NCI-H1105 (cell line): ENCODE measurements around the gene GPHN.
A peak's percentile ranks its signal among the peaks of the same experiment; 100 is the strongest.

Experiments
- DNase-seq: peaks from one replicate; lab custom pipeline; 2025; lab: John Stamatoyannopoulos, UW

GPHN gene

DNA sequence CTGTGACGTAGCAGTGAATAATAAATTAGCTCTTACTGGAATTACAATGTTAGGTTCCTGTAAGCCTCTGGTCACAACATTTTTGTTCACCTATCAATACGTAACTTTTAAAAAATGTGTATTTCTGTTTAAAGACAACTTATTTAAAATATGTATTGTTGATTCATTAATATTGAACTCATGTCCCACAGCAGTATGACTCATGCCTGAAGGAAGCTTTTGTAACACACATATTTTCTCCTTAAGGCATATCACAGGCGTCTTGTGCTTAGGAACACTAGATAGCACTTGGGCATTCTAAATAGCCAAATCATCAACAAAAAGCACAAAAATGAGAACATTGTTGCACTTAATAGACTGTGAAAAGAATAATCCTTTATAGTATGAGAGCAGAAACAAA lies 92.5 kb downstream of the GPHN start:
- no peak for DNase-seq

DNA sequence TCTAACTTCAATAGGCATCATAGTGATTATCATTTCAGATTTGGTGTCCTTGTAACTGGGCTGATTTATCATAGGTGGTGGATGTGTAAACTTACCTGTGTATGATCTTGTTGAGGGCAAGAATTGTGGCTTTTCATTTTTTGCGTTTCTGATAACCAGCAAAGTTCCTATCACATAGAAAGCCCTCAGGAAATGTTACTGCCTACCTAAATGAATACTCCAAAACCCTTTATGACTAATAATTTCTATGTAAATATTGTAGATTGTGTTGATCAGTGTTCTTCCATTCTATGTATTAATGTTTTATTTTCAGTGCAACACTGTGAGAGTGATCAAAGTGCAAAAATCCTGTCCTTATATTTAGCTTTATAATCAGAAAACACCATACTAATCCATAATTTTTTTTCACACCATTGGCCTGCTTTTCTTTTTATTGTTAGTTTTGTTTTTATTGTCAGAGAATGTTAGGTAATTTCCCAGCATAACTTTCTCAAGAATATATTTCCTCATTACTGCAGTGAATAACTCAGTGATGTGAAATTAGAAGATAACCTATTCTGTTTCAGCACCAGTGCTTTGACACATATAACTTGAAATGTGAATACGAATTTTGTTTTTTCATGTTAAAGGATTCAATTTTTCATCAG lies 94.1 kb downstream of the GPHN start:
- no peak for DNase-seq

- no peak for DNase-seq
Observed at GRCh38 chr14:66603945-66604344, 96.0 kb downstream of the GPHN start.

- DNase-seq, result no peak
Observed at GRCh38 chr14:66606826-66607225, 98.9 kb downstream of the GPHN start.

DNA sequence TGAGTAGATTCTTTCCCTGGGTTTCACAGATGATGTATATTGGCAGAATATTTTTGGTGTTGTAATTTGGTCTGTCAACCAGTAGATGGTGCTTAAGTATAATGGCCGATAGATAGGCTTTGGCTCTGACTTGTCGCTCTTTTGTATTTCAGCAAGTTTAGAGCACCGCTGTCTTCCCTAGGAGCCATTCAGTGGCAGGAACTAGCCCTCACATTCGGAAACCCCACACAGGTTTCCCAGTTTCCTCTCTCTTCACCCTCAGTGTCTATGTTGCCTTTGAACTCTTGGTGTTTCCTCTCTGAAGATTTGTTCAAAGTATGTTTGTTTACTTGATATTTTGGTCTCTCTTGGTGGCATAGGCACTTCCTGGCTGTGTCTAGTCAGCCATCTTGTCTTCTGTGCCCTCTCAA lies 102.2 kb downstream of the GPHN start:
- DNase-seq, result no peak

DNA sequence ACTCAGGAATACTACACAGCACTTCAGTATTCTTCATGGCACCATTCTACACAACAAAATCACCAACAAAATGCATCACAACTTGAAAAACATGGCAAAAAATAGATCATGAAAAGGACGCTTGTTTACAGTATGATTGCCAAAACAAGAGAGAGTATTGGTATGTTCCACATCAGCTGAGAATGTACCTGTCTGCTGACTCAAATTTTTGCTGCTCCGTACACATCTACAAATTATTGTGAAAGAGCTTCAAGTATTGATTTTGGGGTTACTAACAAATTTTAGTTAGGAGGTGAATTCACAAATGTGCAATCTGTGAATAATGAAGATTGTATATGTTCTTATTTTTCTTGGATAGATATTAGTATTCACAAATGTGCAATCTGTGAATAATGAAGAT lies 105.4 kb downstream of the GPHN start:
- DNase-seq, result no peak

GRCh38 chr14:66619952-66620351 lies 112.0 kb downstream of the GPHN start:
- no peak for DNase-seq

- DNase-seq, result no peak
Observed at GRCh38 chr14:66623838-66624237, 115.9 kb downstream of the GPHN start.

- DNase-seq, result peak; percentile 40
Observed at GRCh38 chr14:66624336-66624937, 116.5 kb downstream of the GPHN start.

DNA sequence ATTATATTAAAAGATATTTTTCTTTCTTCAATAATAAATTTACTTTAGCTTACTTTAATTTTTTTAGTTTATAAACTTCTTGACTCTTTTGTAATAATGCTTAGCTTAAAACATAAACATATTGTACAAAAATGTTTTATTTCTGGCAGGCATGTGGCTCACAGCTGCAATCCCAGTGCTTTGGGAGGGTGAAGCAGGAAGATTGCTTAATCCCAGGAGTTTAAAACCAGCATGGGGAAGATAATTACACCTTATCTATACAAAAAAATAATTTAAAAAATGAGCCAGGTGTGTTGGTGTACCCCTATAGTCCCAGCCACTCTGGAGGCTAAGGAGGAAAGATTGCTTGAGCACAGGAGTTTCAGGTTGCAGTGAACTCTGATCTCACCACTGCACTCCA lies 120.7 kb downstream of the GPHN start:
- DNase-seq, result no peak

GRCh38 chr14:66629499-66629898 lies 121.6 kb downstream of the GPHN start:
- DNase-seq, result no peak

DNA sequence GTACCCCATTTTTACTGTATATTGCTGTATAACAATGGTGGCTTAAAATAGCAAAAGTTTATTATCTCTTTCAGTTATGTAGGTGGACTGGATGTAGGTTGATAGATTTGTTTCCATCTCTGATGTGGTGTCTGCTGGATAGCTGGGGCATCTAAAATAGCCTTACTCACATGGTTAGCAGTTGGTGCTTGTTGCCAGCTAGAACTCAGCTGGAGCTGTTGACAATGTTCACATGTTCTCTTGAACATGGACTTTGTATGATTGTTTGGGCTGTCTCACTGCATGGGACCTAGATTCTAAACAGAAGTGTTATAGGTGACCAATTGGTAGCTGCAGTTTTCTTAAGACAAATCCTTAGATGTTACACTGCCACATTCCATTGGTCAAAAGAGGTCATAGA lies 126.9 kb downstream of the GPHN start:
- DNase-seq, result no peak

DNA sequence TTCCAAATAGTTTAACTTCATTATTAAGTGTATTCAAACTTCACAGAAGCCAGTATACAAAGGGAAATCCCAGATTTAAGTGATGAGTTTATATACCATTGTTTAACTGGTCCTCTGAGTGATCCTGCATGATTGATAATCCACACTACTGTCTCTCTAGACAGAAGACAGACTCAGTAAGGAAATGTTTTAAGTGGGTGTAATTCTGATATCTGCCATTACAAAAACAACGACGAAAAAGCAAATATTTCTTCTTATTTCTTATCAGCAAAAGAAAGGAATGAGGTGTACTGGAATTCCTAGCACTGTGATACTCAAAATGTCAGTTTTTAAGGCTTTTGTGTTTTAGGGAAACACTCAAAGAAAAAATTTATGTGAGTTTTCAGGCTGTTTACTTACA lies 127.5 kb downstream of the GPHN start:
- DNase-seq, result no peak

DNA sequence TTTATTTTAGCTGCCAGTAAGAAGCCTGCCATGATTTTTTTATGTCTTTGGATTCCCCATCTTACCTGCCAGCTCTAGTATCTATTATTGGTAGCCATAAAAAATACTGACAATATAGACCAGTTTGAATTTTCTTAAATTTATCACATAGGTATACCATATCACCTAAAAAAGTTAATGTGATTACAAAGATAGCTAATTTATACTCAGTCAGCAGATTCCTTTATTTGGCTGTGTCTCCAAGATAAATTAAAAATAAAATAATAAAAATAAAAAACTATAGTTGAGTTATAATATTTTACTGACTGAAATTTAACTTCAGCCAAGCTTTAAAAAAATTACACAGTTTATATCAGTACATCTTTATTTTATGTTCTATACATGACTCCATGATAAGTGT lies 128.3 kb downstream of the GPHN start:
- DNase-seq, result no peak

- DNase-seq, result no peak
Observed at GRCh38 chr14:66638689-66639088, 130.7 kb downstream of the GPHN start.

- DNase-seq, result no peak
Observed at GRCh38 chr14:66641861-66642635, 134.1 kb downstream of the GPHN start.

DNA sequence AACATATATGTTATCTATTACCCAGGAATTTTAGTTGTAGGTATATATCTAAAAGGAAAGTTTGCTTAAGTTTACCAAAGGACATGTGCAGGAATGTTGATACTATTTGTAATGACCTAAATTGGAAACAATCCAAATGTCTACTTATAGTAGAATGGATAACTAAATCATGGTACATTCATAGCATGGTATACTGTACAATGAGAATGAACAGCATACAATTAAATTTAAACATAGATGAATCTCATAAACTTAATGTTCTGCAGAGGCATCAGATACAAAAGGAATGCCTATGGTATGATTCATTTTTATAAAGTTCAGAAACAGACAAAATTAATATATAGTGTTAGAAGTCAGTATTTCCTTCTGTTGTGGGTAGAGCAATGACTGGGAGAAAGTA lies 135.4 kb downstream of the GPHN start:
- DNase-seq, result no peak

- no peak for DNase-seq
Observed at GRCh38 chr14:66645716-66646115, 137.8 kb downstream of the GPHN start.

GRCh38 chr14:66649498-66649897 lies 141.6 kb downstream of the GPHN start:
- DNase-seq, result no peak

DNA sequence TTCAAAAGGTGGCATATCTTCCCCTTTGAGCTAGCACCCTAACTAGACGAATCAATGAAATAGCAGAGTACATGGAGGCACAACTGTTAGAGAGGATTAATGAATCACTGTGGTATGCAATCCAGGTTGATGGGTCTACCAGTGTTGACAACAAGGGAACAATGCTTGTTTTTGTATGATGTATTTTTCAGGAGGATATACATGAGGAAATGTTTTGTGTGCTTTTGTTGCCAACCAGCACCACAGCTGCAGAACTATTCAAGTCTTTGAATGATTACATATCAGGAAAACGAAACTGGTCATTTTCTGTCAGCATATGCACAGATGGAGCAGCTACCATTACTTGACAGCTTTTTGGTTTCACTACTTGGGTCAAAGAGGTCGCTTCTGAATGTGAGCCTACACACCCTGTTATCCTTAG lies 142.6 kb downstream of the GPHN start:
- DNase-seq, result no peak

DNA sequence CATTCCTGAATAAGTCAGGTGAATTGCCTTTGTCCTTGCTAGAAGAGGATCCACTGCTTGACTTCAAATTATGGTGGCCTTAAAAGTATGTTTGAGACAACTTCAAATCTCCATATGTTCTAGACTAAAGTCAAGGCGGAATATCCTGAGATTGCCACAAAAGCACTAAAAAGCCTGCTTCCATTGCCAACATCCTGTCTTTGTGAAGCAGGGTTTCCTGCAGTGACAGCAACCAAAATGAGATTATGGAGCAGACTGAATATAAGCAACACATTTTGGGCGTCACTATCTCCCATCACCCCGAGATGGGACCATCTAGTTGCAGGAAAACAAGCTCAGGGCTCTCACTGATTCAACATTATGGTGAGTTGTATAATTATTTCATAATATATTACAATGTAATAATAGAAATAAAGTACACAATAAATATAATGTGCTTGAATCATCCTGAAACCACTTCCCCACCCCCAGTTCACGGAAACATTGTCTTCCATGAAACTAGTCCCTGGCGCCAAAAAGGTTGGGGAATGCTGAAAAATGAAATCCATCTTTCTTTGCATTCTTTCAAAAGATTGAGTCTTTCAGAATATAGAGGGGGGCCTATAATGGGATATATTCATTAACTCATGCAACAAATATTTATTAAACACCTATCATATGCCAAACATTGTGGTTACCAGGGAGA lies 143.7 kb downstream of the GPHN start:
- DNase-seq, result no peak

DNA sequence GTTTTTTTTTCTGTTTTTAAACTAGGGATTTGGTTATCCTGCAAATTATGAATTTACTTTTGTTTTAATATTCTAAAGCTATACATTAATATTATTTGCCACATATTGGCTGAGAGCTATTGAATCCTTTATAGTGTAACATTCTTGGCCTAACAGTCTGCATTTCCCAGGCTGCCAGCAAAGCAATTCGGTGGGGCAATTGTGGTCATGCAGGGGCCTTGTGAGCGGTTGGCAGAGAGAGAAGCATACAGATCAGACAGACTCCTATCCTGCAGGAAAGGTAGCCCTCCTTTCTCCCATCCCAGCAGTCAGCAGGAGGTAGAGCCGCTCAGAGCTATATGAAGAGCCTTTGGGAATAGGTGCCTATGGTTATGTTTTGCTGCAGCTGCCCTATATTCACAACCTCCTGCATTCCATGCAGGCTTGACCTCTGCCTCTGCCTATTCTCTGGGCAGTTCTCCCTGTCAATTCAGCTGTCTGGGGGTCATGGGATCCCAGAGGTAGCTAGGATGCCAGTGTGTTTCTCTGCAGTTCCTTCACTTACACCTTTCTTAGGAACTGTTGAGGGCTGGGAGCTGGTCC lies 144.7 kb downstream of the GPHN start:
- DNase-seq, result no peak
